H1 (cell line): ENCODE results near the gene SPECC1. TPM values are rescaled to one million over a fixed set of nuclear protein-coding genes. Genes with fewer than 3 reads are reported as not detected.
A peak's percentile ranks its signal among the peaks of the same experiment; 100 is the strongest.

Experiments
- CBX8 ChIP-seq: fragments of 300-800, 300-1000 bp; sonication (generic); IDR thresholded peaks from 2 replicates; pipeline ENCODE4 v1.7.1; 2016; ENCODE audit warnings: low read depth, low read length, borderline replicate concordance
- HDAC2 ChIP-seq, 2 experiments: fragments of 300-600 bp in 1 of 2; sonication (generic) in 1 of 2; IDR thresholded peaks; 2 replicates each; pipeline ENCODE4 v1.6.1; 2011 to 2012; ENCODE audit warnings: low read depth in 2 of 2, low read length in 2 of 2, mild to moderate bottlenecking in 2 of 2, moderate library complexity in 2 of 2, borderline replicate concordance in 1 of 2, inconsistent platforms in 1 of 2
- KDM1A ChIP-seq: fragments of 200-600, 300-600 bp; sonication (generic); IDR thresholded peaks from 2 replicates; pipeline ENCODE4 v1.7.1; 2016; ENCODE audit warnings: mild to moderate bottlenecking, low read length, borderline replicate concordance
- KDM4A ChIP-seq: IDR thresholded peaks from one replicate; pipeline ENCODE4 v1.7.1; 2012; ENCODE audit warnings: low read depth, mild to moderate bottlenecking, moderate library complexity, low read length, inconsistent platforms; ENCODE audit not compliant: severe bottlenecking
- NANOG ChIP-seq: IDR thresholded peaks from 2 replicates; pipeline ENCODE4 v1.6.1; 2011; ENCODE audit warnings: low read length, low read depth, mild to moderate bottlenecking, inconsistent platforms; ENCODE audit not compliant: insufficient read depth, poor library complexity, severe bottlenecking
- NRF1 ChIP-seq: IDR thresholded peaks from 2 replicates; pipeline ENCODE4 v1.6.1; 2011; ENCODE audit warnings: mild to moderate bottlenecking, low read depth, low read length, improper control_type of control experiment
- POLR2AphosphoS5 ChIP-seq: IDR thresholded peaks from 2 replicates; pipeline ENCODE4 v1.6.1; 2011; ENCODE audit warnings: low read depth, low read length
- SIRT6 ChIP-seq: IDR thresholded peaks from one replicate; pipeline ENCODE4 v1.7.1; 2012; ENCODE audit warnings: low read length, inconsistent platforms
- SIX5 ChIP-seq: IDR thresholded peaks from 2 replicates; pipeline ENCODE4 v1.6.1; 2011; ENCODE audit warnings: mild to moderate bottlenecking, low read depth, low read length
- SP1 ChIP-seq: IDR thresholded peaks from 2 replicates; pipeline ENCODE4 v1.6.1; 2011; ENCODE audit warnings: low read depth, low read length
- SP4 ChIP-seq: IDR thresholded peaks from 2 replicates; pipeline ENCODE4 v1.6.1; 2012; ENCODE audit warnings: low read length, inconsistent platforms
- SRF ChIP-seq: IDR thresholded peaks from 2 replicates; pipeline ENCODE4 v1.6.1; 2011; ENCODE audit warnings: mild to moderate bottlenecking, low read depth, low read length, moderate library complexity
- SUZ12 ChIP-seq: fragments of 200-600 bp; sonication (generic); IDR thresholded peaks from 2 replicates; pipeline ENCODE4 v1.6.1; 2012; ENCODE audit warnings: mild to moderate bottlenecking, inconsistent platforms, low read length, moderate library complexity, mixed read lengths
- TEAD4 ChIP-seq: IDR thresholded peaks from 2 replicates; pipeline ENCODE4 v1.6.1; 2012; ENCODE audit warnings: low read depth, low read length, inconsistent platforms, mixed read lengths
- polyA plus RNA-seq, 7 experiments: library from polyadenylated mRNA; depleted of rRNA in 3 of 7; stranded (reverse) in 5 of 7; unstranded in 2 of 7; fragments of >200 nt in 5 of 7; fragments of 200-250 nt in 2 of 7; gene quantifications; 1 replicate in 5 of 7; 2 replicates in 1 of 7; 4 replicates in 1 of 7; pipeline versions ENCODE4 v1.2.1 to v1.2.3, GENCODE V29; 2011 to 2013; ENCODE audit warnings: missing spikeins in 2 of 7, mixed read lengths in 2 of 7
- total RNA-seq: library from RNA; stranded (reverse); fragmentation: NEBNext Ultra II Directional; extraction: Animal tissue kit (Norgen Biotek cat#: 25700); gene quantifications from 2 replicates; pipeline ENCODE4 v1.2.1, GENCODE V29; 2021
- TF ChIP-seq, protein P1 (sequence below), 3 experiments: IDR thresholded peaks; 1 replicate in 2 of 3; 2 replicates in 1 of 3; pipeline versions ENCODE4 v1.5.1 to v1.6.1; 2011; ENCODE audit warnings: low read length in 3 of 3, mild to moderate bottlenecking in 3 of 3, inconsistent platforms in 2 of 3, low read depth in 1 of 3, moderate library complexity in 1 of 3; ENCODE audit not compliant: insufficient read depth in 1 of 3; ENCODE audit errors: control extremely low read depth in 1 of 3
- TF ChIP-seq, protein P2 (sequence below): IDR thresholded peaks from 2 replicates; pipeline ENCODE4 v1.6.1; 2011; ENCODE audit warnings: low read depth, mild to moderate bottlenecking, low read length; ENCODE audit not compliant: insufficient read depth

SPECC1 gene
- total and polyA plus RNA-seq, 2 of the 8 experiments (the other 6 are each of a cell fraction or from before 2014, with no cell fraction given), result 35.8 to 87.9 TPM

DNA sequence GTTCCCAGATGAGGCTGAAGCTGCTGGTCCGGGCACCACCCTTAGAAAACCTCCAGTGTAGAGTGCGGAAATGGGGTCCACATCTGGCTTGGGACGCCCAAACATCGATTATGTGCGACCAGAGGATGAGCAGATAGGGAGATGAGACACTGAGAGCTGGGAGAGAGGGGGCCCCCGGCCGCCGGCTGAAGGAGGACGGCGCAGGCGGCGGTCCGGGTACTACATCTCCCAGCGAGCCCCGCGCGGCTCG is 182 bp upstream of the SPECC1 start (continued):
- TF ChIP-seq, protein P1, sequence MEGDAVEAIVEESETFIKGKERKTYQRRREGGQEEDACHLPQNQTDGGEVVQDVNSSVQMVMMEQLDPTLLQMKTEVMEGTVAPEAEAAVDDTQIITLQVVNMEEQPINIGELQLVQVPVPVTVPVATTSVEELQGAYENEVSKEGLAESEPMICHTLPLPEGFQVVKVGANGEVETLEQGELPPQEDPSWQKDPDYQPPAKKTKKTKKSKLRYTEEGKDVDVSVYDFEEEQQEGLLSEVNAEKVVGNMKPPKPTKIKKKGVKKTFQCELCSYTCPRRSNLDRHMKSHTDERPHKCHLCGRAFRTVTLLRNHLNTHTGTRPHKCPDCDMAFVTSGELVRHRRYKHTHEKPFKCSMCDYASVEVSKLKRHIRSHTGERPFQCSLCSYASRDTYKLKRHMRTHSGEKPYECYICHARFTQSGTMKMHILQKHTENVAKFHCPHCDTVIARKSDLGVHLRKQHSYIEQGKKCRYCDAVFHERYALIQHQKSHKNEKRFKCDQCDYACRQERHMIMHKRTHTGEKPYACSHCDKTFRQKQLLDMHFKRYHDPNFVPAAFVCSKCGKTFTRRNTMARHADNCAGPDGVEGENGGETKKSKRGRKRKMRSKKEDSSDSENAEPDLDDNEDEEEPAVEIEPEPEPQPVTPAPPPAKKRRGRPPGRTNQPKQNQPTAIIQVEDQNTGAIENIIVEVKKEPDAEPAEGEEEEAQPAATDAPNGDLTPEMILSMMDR (IDR thresholded peaks at IDR 0.05; ENCODE audit: control extremely low read depth in 1 of 3, insufficient read depth in 1 of 3, low read depth in 1 of 3, low read length in 3 of 3), result no peak
- TF ChIP-seq NANOG, result no peak
- TF ChIP-seq CBX8, result no peak
- no peak for TF ChIP-seq SRF
- no peak for TF ChIP-seq KDM1A
- no peak for TF ChIP-seq NRF1
- no peak for TF ChIP-seq HDAC2 (IDR thresholded peaks at IDR 0.05; ENCODE audit: borderline replicate concordance in 1 of 2, low read depth in 2 of 2, low read length in 2 of 2)
- peak; percentile 73 for TF ChIP-seq KDM4A
- TF ChIP-seq TEAD4, result no peak
- TF ChIP-seq SIX5, result peak; percentile 85
- TF ChIP-seq SP4, result no peak
- TF ChIP-seq, protein P2, sequence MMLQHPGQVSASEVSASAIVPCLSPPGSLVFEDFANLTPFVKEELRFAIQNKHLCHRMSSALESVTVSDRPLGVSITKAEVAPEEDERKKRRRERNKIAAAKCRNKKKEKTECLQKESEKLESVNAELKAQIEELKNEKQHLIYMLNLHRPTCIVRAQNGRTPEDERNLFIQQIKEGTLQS, result no peak
- no peak for TF ChIP-seq POLR2AphosphoS5
- TF ChIP-seq SP1, result no peak
- no peak for TF ChIP-seq SIRT6
- TF ChIP-seq SUZ12, result no peak
